DND-41 (cell line): Measurements from ENCODE around the gene C11orf16.

Experiments
- EZH2 ChIP-seq: IDR thresholded peaks from 3 replicates; pipeline ENCODE4 v1.6.1; 2012; ENCODE audit warnings: borderline replicate concordance, low read depth, mild to moderate bottlenecking, moderate library complexity, low read length, inconsistent platforms; ENCODE audit not compliant: severe bottlenecking
- TF ChIP-seq, protein P1 (sequence below): IDR thresholded peaks from 2 replicates; pipeline ENCODE4 v1.5.1; 2012; ENCODE audit warnings: borderline replicate concordance, low read length, moderate library complexity, mild to moderate bottlenecking; ENCODE audit not compliant: poor library complexity, severe bottlenecking; ENCODE audit errors: extremely low read depth

DNA sequence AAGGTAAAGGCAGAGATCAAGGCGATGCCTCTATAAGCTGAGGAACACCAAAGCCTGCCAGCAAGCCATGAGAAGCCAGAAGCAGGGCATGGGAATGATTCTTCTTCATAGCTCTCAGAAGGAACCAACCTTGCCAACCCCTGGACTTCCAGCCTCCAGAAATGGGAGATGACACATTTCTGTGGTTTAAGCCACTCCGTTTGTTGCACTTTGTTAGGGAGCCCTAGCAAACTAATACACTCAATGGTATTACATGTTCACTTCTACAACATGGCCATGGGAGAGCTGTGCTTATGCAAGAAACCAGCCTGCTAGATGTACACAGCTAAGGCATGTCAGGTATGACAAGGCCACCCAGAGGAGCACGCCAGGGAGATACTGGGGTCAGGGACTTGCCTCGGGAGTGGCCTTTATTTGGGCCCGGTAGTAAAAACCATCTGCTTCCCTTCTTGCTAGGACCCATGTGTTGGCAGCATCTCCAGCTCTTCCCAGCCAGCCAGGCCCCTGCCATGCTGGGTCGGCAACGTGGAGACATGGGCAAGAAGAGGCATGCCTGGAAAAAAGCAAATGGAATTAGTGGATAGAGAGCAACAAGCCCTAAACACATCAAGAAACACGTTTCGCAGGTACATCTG lies 3.6 kb downstream of the C11orf16 start:
- no peak for TF ChIP-seq EZH2
- TF ChIP-seq, protein P1, sequence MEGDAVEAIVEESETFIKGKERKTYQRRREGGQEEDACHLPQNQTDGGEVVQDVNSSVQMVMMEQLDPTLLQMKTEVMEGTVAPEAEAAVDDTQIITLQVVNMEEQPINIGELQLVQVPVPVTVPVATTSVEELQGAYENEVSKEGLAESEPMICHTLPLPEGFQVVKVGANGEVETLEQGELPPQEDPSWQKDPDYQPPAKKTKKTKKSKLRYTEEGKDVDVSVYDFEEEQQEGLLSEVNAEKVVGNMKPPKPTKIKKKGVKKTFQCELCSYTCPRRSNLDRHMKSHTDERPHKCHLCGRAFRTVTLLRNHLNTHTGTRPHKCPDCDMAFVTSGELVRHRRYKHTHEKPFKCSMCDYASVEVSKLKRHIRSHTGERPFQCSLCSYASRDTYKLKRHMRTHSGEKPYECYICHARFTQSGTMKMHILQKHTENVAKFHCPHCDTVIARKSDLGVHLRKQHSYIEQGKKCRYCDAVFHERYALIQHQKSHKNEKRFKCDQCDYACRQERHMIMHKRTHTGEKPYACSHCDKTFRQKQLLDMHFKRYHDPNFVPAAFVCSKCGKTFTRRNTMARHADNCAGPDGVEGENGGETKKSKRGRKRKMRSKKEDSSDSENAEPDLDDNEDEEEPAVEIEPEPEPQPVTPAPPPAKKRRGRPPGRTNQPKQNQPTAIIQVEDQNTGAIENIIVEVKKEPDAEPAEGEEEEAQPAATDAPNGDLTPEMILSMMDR: no peak
